ENCODE results near the gene PHACTR1.

Gene PHACTR1

DNA sequence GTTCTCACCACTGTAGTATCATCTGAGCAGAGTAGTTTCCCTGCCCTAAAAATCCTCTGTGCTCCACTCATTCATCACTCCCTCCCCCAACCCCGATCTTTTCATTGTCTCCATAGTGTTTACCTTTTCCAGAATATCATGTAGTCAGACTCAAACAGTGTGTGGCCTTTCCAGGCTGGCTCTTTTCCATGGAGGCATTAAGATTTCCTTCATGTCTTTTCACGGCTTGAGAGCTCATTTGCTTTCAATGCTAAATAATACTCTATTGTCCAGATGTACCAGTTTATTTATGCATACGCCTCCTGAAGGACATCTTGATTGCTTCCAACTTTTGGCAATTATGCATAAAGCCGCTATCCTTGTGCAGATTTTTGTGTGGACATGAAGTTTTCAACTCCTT lies 235.8 kb downstream of the PHACTR1 start:
- no peak for DNase-seq (ENCODE audit: low read depth in 3 of 3)

DNA sequence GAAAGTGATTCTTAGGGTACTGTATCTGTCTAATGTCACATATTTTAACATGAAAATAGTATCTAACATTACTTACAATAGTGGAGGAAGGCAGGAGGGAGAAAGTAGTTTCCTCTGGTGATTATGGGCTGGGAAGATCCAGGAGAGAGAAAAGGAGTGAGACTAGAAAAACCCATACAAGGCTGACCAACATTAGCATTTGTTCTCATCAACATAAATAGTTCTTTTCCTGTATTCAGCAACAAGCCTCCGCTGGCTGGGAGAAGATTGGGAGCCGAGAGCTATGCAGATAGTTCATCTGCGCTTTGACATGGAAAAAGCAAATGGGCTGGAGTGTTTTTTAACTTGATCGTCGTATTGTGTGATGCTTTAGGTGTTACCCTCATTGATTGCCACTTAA lies 239.4 kb downstream of the PHACTR1 start:
- no peak for DNase-seq (ENCODE audit: low read depth in 3 of 3)

DNA sequence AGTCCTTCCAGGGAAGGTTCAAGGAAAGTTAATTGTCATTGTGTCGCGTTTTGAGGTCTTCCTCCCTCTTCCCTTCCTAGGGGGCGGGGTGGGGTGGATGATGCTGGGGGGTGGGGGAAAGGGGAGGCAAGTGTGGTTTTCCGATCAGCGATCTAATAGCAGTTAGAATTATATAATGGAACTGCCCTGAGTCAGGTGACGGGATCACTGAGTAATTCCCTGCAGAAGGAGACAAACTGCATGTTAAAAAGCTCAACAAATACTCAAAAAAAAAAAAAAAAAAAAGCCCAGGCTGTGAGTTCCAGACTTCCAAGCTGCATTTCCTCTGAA lies 240.4 kb downstream of the PHACTR1 start:
- DNase-seq (ENCODE audit: low read depth in 3 of 3) = no peak

DNA sequence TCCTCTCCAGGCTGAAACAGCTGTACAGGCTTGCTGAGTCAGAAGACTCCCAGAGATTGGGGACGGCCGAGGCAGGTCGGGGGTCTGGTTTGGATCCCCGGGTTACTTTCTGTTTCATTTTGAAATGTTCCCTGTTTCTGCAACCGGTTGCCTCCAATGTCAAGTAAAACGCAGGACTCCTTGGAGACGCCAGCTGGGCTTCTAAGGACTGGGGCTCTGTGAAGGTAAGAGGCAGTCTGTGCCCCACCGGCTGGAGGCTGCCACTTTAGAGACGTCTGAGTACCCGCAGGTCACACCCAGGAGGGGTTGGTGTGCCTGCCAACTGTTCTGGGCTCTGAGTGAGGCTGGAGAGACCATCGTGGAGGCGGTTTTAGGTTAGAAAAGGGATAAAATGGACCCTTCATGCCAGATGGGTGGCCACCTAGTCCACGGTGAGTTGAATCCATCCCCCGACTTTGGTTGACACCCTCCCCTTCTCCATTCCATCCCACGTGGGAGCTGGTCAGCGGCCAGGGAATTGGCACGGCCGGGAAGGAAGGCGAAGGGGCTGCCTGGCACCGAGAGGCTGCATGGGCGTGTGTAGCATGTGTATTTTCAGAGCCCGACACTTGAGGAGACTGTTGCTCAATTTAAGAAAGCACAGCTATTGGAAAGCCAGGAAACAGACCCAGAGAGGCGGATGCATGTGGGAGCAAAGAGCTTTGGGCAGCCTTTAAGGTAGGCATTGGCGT lies 240.9 kb downstream of the PHACTR1 start:
- DNase-seq (ENCODE audit: low read depth in 3 of 3) = no peak

DNA sequence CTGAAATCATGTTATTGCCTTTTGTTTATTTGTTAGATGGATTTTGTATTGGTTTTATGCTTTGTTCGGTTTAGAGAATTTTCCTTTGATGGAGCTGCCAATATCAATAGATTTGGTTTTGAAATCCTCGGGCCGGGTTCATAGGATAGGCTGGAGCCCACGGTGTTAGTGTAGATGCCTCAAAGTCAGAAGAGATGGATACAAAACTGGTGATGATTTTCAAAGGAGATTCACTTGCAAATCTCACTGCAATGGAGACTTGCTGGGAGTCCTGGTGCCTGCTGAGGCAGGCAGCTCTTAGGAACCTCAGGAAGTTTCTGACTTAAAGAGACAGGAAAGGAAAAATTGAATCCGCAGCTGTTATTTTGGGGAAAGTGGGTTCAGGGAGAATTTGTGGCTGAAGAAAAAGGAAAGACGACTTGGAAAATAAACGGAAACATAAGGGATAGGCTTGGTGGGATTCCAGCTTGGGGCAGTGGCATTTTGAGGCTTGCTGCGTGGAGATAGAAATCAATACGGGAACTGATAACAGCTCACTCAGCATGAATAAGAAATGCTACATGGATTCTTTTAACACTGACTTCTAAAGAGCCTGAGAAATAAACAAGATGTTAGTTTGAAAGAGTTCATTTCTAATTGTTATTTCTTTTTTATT lies 241.6 kb downstream of the PHACTR1 start:
- no peak for DNase-seq (ENCODE audit: low read depth in 3 of 3)

DNA sequence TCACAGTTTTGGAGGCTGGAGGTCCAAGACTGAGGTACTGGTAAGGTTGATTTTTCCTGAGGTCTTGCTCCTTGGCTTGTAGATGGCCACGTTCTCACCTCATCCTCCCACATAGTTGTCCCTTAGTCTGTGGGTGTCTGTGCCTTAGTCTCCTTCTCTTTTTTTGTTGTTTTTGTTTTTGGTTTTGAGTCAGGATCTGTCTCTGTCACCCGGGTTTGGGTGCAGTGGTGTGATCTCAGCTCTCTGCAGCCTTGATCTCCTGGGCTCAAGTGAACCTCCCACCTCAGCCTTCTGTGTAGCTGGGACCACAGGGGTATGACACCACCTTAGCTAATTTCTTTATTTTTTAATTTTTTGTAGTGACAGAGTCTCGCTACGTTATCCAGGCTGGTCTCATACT lies 245.2 kb downstream of the PHACTR1 start:
- no peak for DNase-seq (ENCODE audit: low read depth in 3 of 3)

DNA sequence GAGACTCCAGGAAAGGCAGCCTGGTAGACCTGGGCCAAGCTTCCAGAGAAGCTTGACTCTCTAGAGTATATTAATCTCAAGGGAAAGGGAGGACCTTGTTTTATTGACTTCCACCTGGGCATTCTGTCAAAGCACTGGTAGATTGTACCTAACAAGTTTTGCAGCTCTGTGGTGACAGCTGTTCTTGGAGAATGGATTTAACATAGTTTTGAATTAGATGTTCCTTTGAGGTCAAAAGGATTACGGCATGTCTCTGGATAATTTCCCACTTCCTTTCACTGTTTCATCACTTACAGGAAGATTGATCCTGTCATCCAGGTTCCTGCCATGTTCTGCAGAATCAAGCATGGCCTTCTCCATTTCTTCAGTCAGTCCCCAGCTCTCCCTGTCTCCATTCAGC lies 246.0 kb downstream of the PHACTR1 start:
- no peak for DNase-seq (ENCODE audit: low read depth in 3 of 3)

DNA sequence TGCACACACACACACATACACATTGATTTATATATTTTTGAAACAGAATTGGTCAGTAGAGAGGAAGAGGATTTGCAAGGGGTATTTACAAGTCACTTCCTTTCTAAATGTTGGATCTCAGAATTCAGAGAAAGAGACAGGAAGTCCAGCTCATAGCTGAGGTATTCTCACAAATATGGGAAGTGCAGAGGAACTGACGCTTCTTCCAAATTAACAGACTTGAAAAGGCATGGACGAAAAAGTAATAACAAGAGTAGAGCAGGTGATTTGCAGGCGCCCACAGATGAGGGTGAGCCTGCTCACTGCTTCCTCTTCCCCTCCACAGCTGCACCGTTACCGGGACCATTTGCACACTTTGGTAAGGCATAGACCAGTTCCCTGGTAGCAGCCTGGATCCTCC lies 246.4 kb downstream of the PHACTR1 start:
- DNase-seq (ENCODE audit: low read depth in 3 of 3) = no peak

DNA sequence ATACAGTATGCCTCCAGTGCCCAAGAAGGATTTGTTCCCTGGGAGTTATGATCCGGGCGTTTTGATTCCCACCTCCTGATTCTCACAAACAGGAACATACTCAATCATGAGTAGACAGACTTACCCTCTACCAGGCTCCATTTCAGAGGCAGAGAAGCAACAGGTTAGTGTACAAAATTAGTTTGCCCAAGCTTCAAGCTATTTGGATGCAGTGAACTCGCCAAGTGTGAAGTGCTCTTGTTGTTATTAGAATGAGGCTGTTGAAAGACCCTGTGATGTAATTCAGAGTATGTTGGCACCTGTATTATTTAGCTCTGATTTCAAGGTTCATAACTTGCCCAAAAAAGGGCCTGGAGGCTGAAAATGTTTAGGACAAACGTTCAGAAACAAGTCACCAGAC lies 247.0 kb downstream of the PHACTR1 start:
- DNase-seq (ENCODE audit: low read depth in 3 of 3) = no peak

DNA sequence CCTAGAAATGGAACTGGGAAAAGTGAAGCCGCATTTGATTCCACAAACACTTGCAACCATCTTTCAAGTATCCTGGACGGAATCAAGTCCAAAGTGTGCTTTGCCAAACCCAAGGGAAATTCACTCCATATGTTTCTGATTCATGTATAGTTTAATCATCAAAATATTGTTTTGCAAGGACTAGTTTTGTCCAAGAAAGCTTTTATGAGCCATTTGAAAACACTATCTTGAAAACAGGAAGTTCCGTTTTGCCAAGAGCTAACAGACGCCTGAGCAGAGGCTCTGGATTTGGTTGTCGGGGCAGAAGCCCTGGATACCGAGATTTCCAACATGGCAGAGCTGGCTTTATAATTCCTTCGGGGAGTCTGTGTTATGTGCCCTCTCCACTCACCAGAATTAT lies 251.1 kb downstream of the PHACTR1 start:
- no peak for DNase-seq (ENCODE audit: low read depth in 3 of 3)

DNA sequence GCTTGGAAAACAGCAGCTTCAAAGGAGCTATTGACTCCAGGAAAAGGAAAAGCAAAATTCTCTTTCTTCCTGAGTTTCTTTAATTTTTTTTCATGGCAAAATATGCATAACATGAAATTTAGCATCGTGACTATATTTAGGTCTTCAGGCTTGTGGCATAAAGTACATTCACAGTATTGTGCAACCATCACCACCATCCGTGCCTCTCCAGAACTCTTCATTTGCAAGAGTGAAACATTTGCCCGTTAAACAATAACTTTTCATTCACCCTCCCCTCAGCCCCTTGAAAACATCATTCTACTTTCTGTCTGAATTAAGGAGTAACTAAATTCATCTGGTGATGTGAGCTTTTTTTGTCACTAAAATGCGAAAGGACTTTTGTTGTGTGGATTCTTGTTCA lies 251.7 kb downstream of the PHACTR1 start:
- no peak for DNase-seq (ENCODE audit: low read depth in 3 of 3)

DNA sequence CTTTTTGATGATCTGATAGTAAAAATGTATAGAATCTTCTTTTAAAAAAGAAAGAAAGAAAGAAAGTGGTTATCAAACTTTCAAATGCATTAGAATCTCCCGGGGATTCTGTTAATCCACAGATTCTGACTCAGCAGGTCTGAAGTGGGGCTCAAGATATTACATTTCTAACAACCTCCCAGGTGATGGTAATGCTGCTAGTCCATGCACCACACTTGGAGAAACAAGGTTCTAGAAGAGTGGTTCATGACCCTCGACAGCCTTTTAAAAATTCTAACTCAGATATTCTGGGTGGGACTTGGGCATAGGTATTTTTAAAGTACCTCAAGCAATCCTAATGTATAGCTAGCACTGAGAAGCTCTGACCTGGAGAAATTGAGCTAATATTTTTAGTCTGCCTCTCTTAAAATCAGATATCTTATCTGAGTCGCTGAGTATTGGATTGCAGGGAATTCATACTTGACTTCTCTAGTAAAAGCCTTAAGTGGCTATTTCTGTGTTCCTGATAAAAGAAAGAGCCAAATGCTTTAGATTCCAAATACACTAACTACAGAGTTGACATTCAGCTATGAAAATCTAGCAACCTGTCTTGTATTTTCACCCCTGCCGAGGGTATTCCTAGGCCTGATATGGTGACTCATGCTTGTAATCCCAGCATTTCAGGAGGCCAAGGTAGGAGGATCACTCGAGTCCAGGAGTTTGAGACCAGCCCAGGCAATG lies 252.4 kb downstream of the PHACTR1 start:
- no peak for DNase-seq (ENCODE audit: low read depth in 3 of 3)

DNA sequence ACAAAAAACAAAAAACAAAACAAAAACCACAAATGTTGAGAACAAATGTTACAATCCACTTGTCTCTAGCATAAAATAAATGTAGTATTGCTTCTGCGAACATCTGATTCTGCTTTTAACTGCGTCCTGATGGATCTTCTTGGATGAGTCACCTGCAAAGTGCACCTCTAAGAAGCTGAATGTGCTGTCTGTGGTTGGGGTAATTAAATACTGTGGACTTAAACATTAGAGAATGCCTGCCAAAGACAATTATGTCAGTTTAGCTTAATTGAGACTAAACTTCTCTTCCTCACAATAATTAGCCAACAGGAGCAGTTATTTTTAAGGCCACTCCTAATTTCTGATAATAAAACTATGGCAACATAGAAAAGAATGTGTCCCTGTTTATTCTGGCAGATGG lies 253.4 kb downstream of the PHACTR1 start:
- DNase-seq (ENCODE audit: low read depth in 3 of 3) = no peak

DNA sequence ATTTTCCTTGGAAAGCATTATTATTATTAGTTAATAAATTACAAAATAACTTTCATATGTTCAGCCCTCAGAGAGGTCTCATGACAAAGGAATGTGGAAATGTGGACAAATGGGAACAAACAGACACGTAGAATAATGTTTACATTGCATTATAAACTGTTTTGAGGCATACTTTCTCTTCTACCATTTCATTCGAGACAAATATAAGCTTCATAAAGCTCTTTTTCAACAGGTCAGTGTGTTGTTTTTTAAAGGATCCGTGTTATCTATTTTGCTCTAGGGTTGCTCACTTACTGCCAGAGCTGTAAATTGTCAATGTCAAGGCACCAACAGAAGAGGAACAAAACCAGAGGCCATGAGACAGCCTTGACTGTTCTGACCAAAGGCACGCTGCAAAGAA lies 256.8 kb downstream of the PHACTR1 start:
- DNase-seq (ENCODE audit: low read depth in 3 of 3) = no peak

DNA sequence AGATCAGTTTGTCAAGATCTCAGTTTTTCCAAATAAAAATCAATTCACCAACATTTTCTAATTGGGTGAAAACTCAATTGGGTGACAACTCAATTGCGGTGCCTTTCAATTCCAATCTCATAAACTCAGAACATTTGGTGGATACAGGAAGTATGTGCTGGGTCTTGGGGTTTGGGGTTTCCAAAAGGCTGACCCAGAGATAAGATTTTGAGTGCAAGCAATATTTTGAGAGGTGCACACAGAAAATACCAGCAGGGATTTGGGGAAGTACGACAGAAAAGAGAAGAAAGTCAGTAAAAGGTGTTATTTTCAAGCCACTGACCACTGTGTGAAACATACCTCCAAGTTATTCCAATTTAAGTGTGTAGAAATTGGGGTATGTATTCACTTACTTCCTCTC lies 258.0 kb downstream of the PHACTR1 start:
- DNase-seq (ENCODE audit: low read depth in 3 of 3) = no peak

DNA sequence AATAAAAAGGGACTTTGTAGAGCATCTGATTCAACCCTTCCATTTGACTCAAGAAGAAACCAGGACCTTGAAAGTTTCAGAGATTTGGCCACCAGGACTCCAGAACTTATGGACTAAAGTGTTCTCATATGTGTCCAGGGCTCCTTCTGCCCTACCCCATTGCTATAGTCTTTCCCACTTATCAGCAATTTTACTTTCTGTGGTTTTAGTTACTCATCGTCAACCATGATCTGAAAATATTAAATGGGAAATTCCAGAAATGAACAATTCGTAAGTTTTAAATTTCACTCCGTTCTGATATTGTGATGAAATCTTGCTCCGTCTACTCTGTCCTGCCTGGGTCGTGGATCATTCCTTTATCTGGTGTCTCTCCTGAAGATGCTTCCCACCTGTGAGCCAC lies 259.8 kb downstream of the PHACTR1 start:
- no peak for DNase-seq (ENCODE audit: low read depth in 3 of 3)

DNA sequence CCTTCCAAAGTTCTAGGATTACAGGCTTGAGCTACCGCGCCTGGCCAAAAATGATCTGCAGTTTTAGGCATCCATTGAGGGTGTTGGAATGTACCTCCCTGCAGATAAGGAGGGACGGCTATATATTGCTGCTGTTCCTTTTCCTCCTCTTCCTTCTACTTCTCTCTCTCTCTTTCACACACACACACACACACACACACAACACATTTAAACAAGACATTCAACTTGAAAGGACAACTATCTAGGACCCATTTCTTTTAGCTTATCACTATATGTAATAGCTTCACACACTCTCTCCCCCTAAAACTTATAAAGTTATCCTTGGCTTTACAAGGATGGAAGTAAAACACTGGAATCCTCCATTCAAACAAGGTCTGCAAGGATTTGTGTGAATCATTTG lies 260.6 kb downstream of the PHACTR1 start:
- DNase-seq (ENCODE audit: low read depth in 3 of 3) = no peak

DNA sequence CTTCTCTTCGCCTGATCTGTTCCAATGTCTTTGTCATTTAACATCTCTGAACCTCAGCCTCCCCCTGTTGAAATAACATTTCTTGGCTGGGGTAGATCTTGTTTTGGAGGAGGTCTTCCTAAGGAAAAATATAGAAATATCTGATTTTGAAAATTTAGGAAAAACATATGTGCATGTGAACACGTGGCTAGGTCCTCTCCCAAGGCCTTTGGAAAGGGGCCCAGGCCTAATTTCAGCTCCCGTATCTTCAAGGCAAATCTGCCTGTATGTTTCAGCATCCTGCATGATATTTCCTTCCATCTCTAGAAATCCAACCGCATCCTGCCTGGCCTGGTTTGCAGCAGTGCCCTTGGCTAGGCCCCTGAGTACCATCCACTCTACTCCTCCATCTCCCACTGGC lies 261.2 kb downstream of the PHACTR1 start:
- DNase-seq (ENCODE audit: low read depth in 3 of 3) = no peak

DNA sequence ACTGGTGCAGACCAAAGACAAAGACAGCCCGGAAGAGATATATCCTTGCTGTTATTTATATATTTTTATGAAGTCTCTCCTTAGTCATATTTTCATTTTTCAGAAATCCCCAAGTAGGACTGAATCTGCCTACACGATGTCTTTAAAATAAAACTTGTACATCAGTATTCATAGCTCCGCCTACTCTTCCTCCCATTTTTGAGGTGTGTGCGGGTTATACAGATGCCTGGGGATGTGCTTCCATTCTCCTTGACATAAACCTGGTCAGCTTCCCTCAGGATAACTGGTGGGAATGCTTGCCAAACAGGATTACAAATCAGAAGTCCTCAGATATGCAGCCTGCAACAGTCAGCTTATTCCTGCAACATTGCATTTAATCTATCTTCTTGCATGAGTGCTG lies 264.2 kb downstream of the PHACTR1 start:
- DNase-seq (ENCODE audit: low read depth in 3 of 3) = no peak

DNA sequence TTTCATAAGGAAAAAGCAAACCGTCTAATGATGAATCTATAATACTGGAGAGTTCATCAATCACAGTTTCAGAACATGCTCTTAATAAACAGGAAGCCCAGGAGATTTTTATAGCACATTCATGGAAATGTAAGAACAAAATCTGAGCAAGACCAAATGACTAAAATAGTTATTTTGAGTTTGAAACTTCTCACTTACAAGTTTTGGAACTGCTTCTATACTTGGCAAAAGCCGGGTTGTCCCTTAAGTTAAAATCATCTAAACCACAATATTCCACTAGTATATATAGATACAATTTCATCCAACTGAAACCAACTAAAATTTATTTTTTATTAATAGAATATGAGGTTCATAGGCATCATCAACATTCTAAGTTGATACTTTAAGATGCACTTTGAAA lies 268.2 kb downstream of the PHACTR1 start:
- DNase-seq (ENCODE audit: low read depth in 3 of 3) = no peak

DNA sequence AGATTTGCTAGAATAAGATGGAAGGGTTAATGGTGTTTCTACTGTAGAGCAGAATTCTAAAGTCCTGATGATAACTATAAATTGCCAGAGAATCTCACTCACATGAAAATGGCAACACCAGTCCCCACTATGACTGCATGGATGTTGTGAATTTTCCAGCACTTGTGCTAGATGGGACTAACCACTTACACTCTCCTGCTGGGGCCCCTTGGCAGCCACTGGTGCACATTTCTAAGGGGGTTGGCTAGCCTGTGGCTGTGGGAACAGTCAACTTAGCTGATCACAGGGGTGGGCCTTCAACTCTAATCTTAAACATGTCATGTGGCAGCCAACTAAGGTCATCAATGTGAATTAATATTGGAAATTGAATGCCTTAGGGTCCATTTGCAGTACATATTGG lies 271.2 kb downstream of the PHACTR1 start:
- no peak for DNase-seq (ENCODE audit: low read depth in 3 of 3)

DNA sequence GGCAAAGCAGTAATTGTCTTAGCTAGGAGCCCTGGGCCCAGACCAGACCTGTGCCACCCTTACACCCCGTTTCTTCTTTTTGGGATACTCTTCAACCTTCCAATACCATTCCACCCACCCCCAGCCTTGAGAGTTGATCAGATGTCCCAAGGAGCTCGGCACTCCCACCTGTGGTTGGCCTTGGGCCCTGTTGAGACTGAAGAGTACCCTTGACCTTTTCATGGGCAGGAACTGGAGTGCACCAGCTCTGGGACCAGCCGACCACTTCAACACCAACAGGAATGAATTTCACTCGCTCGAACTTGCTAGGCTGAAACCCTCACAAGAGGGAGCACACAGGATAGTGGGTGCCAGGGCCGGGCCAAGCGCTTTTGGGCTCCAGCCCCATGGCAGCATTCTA lies 273.6 kb downstream of the PHACTR1 start:
- DNase-seq (ENCODE audit: low read depth in 3 of 3) = no peak

DNA sequence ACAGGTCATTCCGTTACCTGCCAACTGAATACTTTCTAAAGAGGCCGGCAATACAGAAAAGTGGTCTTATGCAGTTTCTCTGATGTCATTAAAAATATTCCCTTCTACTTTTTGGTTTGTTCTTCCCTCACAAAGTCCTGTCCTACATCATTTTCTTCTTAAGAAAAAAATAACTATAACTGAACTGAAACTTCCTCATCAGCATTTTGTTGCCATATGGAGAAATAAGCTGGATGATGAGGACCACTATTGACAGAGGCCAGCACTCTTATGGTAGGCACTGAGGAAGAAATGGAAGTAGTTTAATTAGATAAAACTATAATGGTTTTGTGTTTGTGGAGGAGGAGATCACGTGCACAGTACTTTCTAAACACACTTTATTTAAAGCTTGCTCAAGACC lies 274.9 kb downstream of the PHACTR1 start:
- no peak for DNase-seq (ENCODE audit: low read depth in 3 of 3)
